K562 (cell line): ENCODE measurements around the gene UCHL5. TPM values are rescaled to one million over a fixed set of nuclear protein-coding genes. Genes with fewer than 3 reads are reported as not detected.
A peak's percentile ranks its signal among the peaks of the same experiment; 100 is the strongest.

Experiments used
- ATF2 ChIP-seq: sonication (generic); formaldehyde crosslinking; IDR thresholded peaks from 2 replicates; pipeline ENCODE4 v1.8.1; 2022; ENCODE audit warnings: missing genetic modification reagents
- C11orf30 ChIP-seq: fragments of 450-650 bp; IDR thresholded peaks from 2 replicates; pipeline ENCODE4 v1.6.1; 2016; ENCODE audit warnings: low read depth, mild to moderate bottlenecking
- CXXC5 ChIP-seq: fragments of 250-450 bp; sonication (Bioruptor Pico); IDR thresholded peaks from 2 replicates; pipeline ENCODE4 v1.8.0; 2022; ENCODE audit warnings: inconsistent platforms, mild to moderate bottlenecking, moderate library complexity
- E2F6 ChIP-seq, 2 experiments: IDR thresholded peaks; 2 replicates each; pipeline ENCODE4 v1.6.1; 2011; ENCODE audit warnings: borderline replicate concordance in 1 of 2, control low read depth in 1 of 2, low read depth in 1 of 2, low read length in 1 of 2, mild to moderate bottlenecking in 1 of 2, mixed read lengths in 1 of 2, moderate library complexity in 1 of 2; ENCODE audit not compliant: insufficient read depth in 1 of 2, insufficient read length in 1 of 2, poor library complexity in 1 of 2, severe bottlenecking in 1 of 2; ENCODE audit errors: extremely low read depth in 1 of 2
- JUN ChIP-seq, 2 experiments: sonication (generic) in 1 of 2; formaldehyde crosslinking in 1 of 2; IDR thresholded peaks; 2 replicates each; pipeline versions ENCODE4 v1.6.1 to v1.8.0; 2012 to 2022; ENCODE audit warnings: borderline replicate concordance in 2 of 2, mild to moderate bottlenecking in 2 of 2, improper control_type of control experiment in 1 of 2, low read depth in 1 of 2, low read length in 1 of 2, missing genetic modification reagents in 1 of 2
- JUNB ChIP-seq: fragments of 450-650 bp; formaldehyde crosslinking; conservative IDR thresholded peaks from 2 replicates; pipeline ENCODE4 v1.4.0; 2020; ENCODE audit warnings: mild to moderate bottlenecking
- KAT2B ChIP-seq: IDR thresholded peaks from one replicate; pipeline ENCODE4 v1.6.1; 2012; ENCODE audit warnings: low read depth, mild to moderate bottlenecking, control low read depth, inconsistent platforms, low read length, moderate library complexity
- MTA2 ChIP-seq: fragments of 450-650 bp; IDR thresholded peaks from 2 replicates; pipeline ENCODE4 v1.6.1; 2016; ENCODE audit warnings: low read depth
- NFYB ChIP-seq: IDR thresholded peaks from 2 replicates; pipeline ENCODE4 v1.6.1; 2011; ENCODE audit warnings: mild to moderate bottlenecking, moderate library complexity; ENCODE audit not compliant: insufficient read length; ENCODE audit errors: extremely low read depth
- RBFOX2 ChIP-seq: fragments of 200-400 bp; formaldehyde crosslinking; IDR thresholded peaks from 2 replicates; pipeline ENCODE4 v1.6.1; 2017; ENCODE audit warnings: low read depth, mild to moderate bottlenecking, low read length, moderate library complexity
- SMARCB1 ChIP-seq: IDR thresholded peaks from 2 replicates; pipeline ENCODE4 v1.6.1; 2011; ENCODE audit warnings: improper control_type of control experiment, low read depth; ENCODE audit not compliant: insufficient read length
- SRF ChIP-seq, 2 experiments: fragments of 250-450, 450-650 bp in 1 of 2; sonication (Bioruptor Pico) in 1 of 2; sonication (generic) in 1 of 2; formaldehyde crosslinking; IDR thresholded peaks; 2 replicates each; pipeline versions ENCODE4 v1.5.0 to v1.5.1; 2020 to 2022; ENCODE audit warnings: mild to moderate bottlenecking in 1 of 2, missing genetic modification reagents in 1 of 2
- SRSF1 ChIP-seq: fragments of 200-400 bp; formaldehyde crosslinking; IDR thresholded peaks from 2 replicates; pipeline ENCODE4 v1.6.1; 2017; ENCODE audit warnings: mild to moderate bottlenecking, low read depth, low read length, moderate library complexity
- TAF15 ChIP-seq: fragments of 200-400 bp; formaldehyde crosslinking; IDR thresholded peaks from 2 replicates; pipeline ENCODE4 v1.6.1; 2017; ENCODE audit warnings: mild to moderate bottlenecking, low read depth, low read length, moderate library complexity
- TAL1 ChIP-seq: fragments of 450-650 bp; IDR thresholded peaks from 2 replicates; pipeline ENCODE4 v1.6.1; 2016; ENCODE audit warnings: mild to moderate bottlenecking
- TCF7L2 ChIP-seq: fragments of 150-350 bp; IDR thresholded peaks from 2 replicates; pipeline ENCODE4 v1.6.1; 2016; ENCODE audit warnings: low read depth, mild to moderate bottlenecking, low read length, moderate library complexity
- ZNF274 ChIP-seq: IDR thresholded peaks from 2 replicates; pipeline ENCODE4 v1.6.1; 2011; ENCODE audit warnings: low read depth, mild to moderate bottlenecking, low read length, moderate library complexity, borderline replicate concordance
- ZNF444 ChIP-seq: fragments of 250-450 bp; sonication (Bioruptor Pico); IDR thresholded peaks from 2 replicates; pipeline ENCODE4 v1.4.0; 2020; ENCODE audit warnings: mild to moderate bottlenecking, moderate library complexity
- ZNF699 ChIP-seq: fragments of 250-450 bp; sonication (Bioruptor Pico); IDR thresholded peaks from 2 replicates; pipeline ENCODE4 v1.8.0; 2021; ENCODE audit warnings: mild to moderate bottlenecking, moderate library complexity; ENCODE audit not compliant: insufficient replicate concordance
- ZNF830 ChIP-seq: fragments of 250-450 bp; sonication (Bioruptor Pico); IDR thresholded peaks from 2 replicates; pipeline ENCODE4 v1.5.0; 2021; ENCODE audit warnings: mild to moderate bottlenecking
- polyA plus RNA-seq, 8 experiments: library from polyadenylated mRNA; depleted of rRNA in 4 of 8; stranded (reverse) in 5 of 8; unstranded in 3 of 8; fragments of >200 nt; fragmentation: Nextera tagmentation in 2 of 8; fragmentation: Illumina TruSeq in 1 of 8; extraction: Ambion mirVana in 2 of 8; extraction: Trizol in 1 of 8; gene quantifications; 2 replicates each; pipeline versions ENCODE4 v1.2.1 to v1.2.3, GENCODE V29; 2011 to 2014; ENCODE audit warnings: inconsistent platforms in 1 of 8, missing spikeins in 1 of 8
- total RNA-seq, 7 experiments: library from RNA; depleted of rRNA in 6 of 7; stranded (reverse); fragments of >200 nt in 6 of 7; fragmentation: Illumina TruSeq in 2 of 7; extraction: Trizol in 2 of 7; gene quantifications; 2 replicates each; pipeline versions ENCODE4 v1.2.1 to v1.2.3, GENCODE V29; 2011 to 2021; ENCODE audit warnings: low replicate concordance in 1 of 7
- TF ChIP-seq, protein P1 (sequence below): fragments of 250-450 bp; sonication (Bioruptor Pico); IDR thresholded peaks from 2 replicates; pipeline ENCODE4 v1.5.1; 2021; ENCODE audit warnings: mild to moderate bottlenecking
- TF ChIP-seq, protein P2 (sequence below): fragments of 450-650 bp; formaldehyde crosslinking; IDR thresholded peaks from 2 replicates; pipeline ENCODE4 v1.4.0; 2022; ENCODE audit warnings: missing genetic modification characterization

The UCHL5 gene
- total and polyA plus RNA-seq, 9 of the 15 experiments (the other 6 are each of a cell fraction or from before 2014, with no cell fraction given), result 61.0 to 206 (median 122) TPM

DNA sequence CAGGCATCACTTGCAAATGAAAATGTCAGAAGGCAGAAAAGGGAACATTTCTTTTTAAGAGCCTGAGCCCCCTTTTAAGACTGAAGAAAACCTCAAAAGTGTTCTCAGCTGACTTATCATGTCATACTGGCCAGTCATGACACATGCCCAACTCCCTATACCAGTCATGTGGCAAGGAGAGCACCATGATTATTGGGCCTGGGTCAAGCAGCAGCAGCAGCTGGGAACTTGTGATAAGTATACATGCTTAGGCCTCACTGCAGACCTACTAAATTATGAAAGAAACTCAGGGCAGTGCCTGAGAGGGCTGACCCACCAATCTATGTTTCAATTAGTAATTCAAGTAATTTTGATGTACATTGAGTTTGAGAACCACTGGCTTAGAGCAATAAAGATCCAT lies 8.9 kb upstream of the UCHL5 start (continued):
- TF ChIP-seq, protein P1, sequence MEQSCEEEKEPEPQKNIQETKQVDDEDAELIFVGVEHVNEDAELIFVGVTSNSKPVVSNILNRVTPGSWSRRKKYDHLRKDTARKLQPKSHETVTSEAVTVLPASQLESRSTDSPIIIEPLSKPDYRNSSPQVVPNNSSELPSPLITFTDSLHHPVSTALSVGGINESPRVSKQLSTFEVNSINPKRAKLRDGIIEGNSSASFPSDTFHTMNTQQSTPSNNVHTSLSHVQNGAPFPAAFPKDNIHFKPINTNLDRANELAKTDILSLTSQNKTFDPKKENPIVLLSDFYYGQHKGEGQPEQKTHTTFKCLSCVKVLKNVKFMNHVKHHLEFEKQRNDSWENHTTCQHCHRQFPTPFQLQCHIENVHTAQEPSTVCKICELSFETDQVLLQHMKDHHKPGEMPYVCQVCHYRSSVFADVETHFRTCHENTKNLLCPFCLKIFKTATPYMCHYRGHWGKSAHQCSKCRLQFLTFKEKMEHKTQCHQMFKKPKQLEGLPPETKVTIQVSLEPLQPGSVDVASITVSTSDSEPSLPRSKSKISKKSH (CRISPR knock-in tag), result no peak
- TF ChIP-seq ZNF830 (CRISPR knock-in tag) (no peak), JUNB (CRISPR knock-in tag) (no peak), MTA2 (0 out of 2 replicates have a peak, but pooled peaks have one; percentile 21), KAT2B (no peak), ZNF274 (no peak), NFYB (no peak), TCF7L2 (no peak), CXXC5 (CRISPR knock-in tag) (no peak), TAF15 (no peak), ATF2 (CRISPR knock-in tag) (no peak), ZNF444 (no peak), ZNF699 (CRISPR knock-in tag) (no peak), TAL1 (peak; percentile 80), SRSF1 (no peak), SMARCB1 (no peak), C11orf30 (no peak), JUN (IDR thresholded peaks at IDR 0.05; ENCODE audit: borderline replicate concordance, low read depth, low read length) (no peak), JUN (CRISPR knock-in tag; IDR thresholded peaks at IDR 0.05; ENCODE audit: borderline replicate concordance) (no peak), SRF (CRISPR knock-in tag; IDR thresholded peaks at IDR 0.05) (no peak), RBFOX2 (no peak), E2F6 (IDR thresholded peaks at IDR 0.05; ENCODE audit: borderline replicate concordance in 1 of 2, extremely low read depth in 1 of 2, insufficient read depth in 1 of 2, insufficient read length in 1 of 2, low read depth in 1 of 2, low read length in 1 of 2, poor library complexity in 1 of 2, severe bottlenecking in 1 of 2) (peak in 1 of 2 experiments; percentile 38)
- TF ChIP-seq, protein P2, sequence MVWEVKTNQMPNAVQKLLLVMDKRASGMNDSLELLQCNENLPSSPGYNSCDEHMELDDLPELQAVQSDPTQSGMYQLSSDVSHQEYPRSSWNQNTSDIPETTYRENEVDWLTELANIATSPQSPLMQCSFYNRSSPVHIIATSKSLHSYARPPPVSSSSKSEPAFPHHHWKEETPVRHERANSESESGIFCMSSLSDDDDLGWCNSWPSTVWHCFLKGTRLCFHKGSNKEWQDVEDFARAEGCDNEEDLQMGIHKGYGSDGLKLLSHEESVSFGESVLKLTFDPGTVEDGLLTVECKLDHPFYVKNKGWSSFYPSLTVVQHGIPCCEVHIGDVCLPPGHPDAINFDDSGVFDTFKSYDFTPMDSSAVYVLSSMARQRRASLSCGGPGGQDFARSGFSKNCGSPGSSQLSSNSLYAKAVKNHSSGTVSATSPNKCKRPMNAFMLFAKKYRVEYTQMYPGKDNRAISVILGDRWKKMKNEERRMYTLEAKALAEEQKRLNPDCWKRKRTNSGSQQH (CRISPR knock-in tag), result no peak
